Effector memory CD8-positive, alpha-beta T cell (primary cell): ENCODE results near the gene MEG3.
"Not testable (repeated sequence)": the region's sequence is repeated elsewhere in the genome, so short reads cannot be mapped to it uniquely, and the experiment has no call there.

ENCODE experiments used
- ATAC-seq: fragments of 150-1000 bp; cut with Tn5 transposase; replicated peaks from 2 replicates; pipeline ENCODE4 v1.10.0; 2021; ENCODE audit warnings: mild to moderate bottlenecking, moderate library complexity
- DNase-seq, 3 experiments: peaks; one replicate each; pipeline ENCODE4 v3.0.0; 2021
- H3K27ac Mint-ChIP-seq, 2 donors: one replicate each; pipeline ENCODE4 v1.8.0; 2022; ENCODE audit warnings: mild to moderate bottlenecking in 2 of 2, mixed read lengths in 2 of 2, moderate library complexity in 2 of 2
- H3K27me3 Mint-ChIP-seq, 2 donors: one replicate each; pipeline ENCODE4 v1.8.0; 2022; ENCODE audit warnings: mixed read lengths in 2 of 2
- H3K36me3 Mint-ChIP-seq: one replicate; pipeline ENCODE4 v1.8.0; 2022; ENCODE audit warnings: mild to moderate bottlenecking, moderate library complexity, mixed read lengths; ENCODE audit not compliant: insufficient read depth
- H3K4me1 Mint-ChIP-seq, 2 donors: one replicate each; pipeline ENCODE4 v1.8.0; 2022; ENCODE audit warnings: low read depth in 2 of 2, mixed read lengths in 2 of 2
- H3K4me3 Mint-ChIP-seq, 2 donors: one replicate each; pipeline ENCODE4 v1.8.0; 2022; ENCODE audit warnings: mild to moderate bottlenecking in 2 of 2, mixed read lengths in 2 of 2, moderate library complexity in 2 of 2
- H3K9me3 Mint-ChIP-seq, 2 donors: one replicate each; pipeline ENCODE4 v1.8.0; 2022; ENCODE audit warnings: mixed read lengths in 2 of 2

The MEG3 gene

DNA sequence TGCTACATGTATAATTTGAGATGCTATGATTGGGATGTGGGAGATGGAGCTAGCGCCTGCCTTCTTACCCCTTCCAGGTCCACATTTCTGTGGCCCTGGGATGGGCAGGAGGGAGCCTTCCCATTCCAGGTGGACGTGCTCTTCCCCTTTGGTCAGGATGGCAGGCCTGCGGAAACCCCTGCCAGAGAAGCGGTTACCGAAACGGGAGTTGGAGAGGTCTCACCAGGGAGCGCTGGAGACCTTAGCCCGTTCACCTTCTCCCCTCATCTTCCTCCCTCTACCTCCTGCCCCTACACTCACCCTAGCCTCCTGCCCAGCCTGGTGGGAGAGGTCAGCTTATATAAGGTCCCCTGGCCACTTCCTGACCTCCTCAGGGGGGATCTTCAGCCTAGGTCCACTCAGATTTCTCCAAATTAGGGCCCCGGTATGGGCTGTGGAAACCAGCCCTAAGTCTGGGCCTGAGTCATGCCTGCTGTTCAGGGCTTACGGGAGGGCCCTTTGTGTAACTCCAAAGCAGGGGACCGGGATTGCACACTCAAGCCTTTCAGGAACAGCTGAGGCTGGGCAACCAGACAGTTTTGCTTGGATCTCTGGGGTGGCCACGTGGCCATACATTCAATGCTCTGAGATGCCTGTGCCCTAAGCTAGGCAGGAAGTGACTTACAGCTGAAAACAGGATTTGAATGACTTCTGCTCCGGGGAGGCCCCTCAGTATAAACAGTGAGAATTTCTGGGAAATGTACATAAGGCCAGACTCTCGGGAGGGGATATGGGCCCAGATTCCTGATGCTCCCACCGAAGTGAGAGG, 10.2 kb upstream of the MEG3 start:
- no peak for DNase-seq
- no peaks in the 10 kb centered on the region for H3K4me1 Mint-ChIP-seq
- peaks cover 7% of the 10 kb centered on the region for H3K36me3 Mint-ChIP-seq
- H3K27ac Mint-ChIP-seq: no peak overlapping the region
- H3K27me3 Mint-ChIP-seq: peaks cover 22 to 72% of the 10 kb centered on the region in 2 donors
- H3K4me3 Mint-ChIP-seq: no peak overlapping the region
- H3K9me3 Mint-ChIP-seq: no peaks in the 10 kb centered on the region
- ATAC-seq: no peak

DNA sequence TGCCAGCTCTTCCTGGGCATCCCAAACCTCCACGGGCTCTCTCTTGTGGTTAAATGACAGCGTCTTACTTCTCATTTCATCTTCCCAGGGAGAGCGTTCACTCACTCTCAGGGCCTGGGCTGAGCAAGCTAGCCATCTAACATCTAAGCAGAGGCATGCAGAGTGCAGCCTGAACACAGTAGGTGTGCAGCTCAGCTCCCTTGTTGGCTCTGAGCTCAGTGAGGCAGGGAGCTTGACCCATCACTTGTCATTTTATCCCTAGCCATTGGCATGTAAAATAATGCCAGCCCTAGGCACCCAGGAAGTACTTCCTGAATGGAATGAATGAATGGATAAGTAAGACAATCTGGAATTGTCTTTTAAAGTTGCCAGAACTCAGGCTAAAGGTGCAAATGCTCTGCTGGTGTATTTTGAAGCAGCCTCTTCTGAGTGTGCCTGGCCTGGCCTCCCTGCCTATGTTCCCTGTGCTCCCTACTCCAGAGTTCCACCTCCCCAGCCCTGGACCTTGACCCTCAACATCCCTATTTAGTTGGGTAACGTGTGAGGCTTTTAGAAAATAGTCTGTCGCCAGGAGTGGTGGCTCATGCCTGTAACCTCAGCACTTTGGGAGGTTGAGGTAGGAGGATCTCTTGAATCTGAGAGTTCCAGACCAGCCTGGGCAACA, 9.5 kb upstream of the MEG3 start:
- ATAC-seq (no peak), DNase-seq (no peak)
- Mint-ChIP-seq H3K27ac (no peak overlapping the region), H3K27me3 (peaks cover 22 to 70% of the 10 kb centered on the region in 2 donors), H3K36me3 (peaks cover 7% of the 10 kb centered on the region), H3K9me3 (no peaks in the 10 kb centered on the region), H3K4me1 (no peaks in the 10 kb centered on the region), H3K4me3 (no peak overlapping the region)

DNA sequence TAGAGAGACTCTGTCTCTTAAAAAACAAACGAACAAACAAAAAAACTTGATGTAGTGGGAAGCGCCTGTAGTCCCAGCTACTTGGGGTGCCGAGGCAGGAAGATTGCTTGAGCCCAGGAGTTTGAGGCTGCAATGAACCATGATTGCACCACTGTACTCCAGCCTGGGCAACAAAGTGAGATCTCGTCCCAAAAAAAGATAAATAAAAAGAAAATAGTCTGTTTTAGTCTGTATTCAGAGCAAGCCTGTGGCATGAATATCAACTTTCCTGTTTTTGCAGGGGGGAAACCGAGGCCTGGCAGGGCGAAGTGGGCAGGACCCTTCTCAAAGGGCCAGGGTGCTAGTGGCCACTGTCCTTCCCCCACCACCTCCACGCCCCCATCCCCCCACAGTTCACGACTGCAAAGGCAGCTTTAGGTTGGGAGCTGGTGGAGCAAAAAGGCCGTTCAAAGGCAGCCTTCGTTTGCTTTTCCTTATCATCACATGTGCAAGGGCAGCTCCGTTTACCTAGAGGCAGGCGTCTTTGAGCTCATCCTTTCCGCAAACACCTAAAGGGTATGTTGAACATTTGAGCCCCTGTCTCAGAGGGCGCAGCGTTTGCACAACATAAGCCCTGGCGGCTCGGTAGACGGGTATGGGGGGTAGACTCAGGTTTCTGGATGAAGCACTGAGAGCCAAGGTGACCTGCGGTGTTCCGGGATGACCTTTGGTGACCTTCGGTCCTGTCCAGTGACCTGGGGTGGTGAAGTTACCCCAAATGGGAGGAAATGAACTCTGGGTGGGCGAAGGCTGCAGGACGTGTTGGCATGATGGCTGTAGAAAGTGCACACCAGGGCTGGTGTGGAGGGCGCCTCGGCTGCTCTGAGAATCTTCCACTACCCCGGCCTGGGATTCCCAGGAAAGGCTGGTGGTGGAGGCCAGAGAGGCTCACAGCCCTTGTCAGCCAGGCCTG, 8.7 kb upstream of the MEG3 start:
- peaks cover 7% of the 10 kb centered on the region for H3K36me3 Mint-ChIP-seq
- no peaks in the 10 kb centered on the region for H3K9me3 Mint-ChIP-seq
- H3K27me3 Mint-ChIP-seq: peaks cover 23 to 70% of the 10 kb centered on the region in 2 donors
- ATAC-seq: no peak
- H3K4me3 Mint-ChIP-seq: no peak overlapping the region
- H3K4me1 Mint-ChIP-seq: no peaks in the 10 kb centered on the region
- H3K27ac Mint-ChIP-seq: no peak overlapping the region
- DNase-seq: no peak

DNA sequence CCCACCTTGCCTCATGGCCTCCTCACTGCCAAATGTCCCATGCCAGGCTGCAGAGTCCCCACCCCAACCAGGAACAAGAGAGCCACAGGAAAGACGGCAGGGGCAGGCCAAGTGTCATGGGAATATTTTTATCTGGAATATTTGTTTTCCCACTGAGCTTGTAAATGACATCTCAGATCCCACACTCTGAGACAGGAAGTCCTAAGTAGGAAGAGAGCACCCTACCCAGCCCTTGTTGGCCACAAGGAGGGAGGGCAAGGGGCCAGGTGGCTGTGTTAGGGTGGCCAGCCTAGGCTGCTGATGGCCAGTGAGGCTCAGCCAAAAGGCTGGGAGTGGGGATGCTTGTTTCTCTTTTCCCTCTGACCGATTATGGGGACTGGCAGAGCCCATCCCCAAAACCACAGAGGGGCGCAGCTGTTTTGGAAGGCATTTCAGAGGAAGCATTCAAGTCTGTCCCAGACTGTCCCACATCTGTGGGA, 7.7 kb upstream of the MEG3 start:
- peaks cover 29 to 73% of the 10 kb centered on the region in 2 donors for H3K27me3 Mint-ChIP-seq

DNA sequence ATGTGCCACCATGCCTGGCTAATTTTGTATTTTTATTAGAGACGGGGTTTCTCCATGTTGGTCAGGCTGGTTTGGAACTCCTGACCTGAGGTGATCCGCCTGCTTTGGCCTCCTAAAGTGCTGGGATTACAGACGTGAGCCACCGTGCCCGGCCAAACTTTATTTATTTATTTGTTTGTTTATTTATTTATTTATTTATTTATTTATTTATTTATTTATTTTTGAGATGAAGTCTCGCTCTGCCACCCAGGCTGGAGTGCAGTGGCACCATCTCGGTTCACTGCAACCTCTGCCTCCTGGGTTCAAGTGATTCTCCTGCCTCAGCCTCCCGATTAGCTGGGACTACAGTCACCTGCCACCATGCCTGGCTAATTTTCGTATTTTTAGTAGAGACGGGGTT, 7.0 kb upstream of the MEG3 start:
- H3K9me3 Mint-ChIP-seq, DNase-seq, H3K36me3 Mint-ChIP-seq, H3K27ac Mint-ChIP-seq, H3K4me3 Mint-ChIP-seq, ATAC-seq, H3K4me1 Mint-ChIP-seq: not testable (repeated sequence)
- peaks cover 22 to 71% of the 10 kb centered on the region in 2 donors for H3K27me3 Mint-ChIP-seq

More for the DNA sequence above, 7.7 kb upstream of the MEG3 start:
- DNase-seq: no peak
- Mint-ChIP-seq H3K36me3 (peaks cover 7% of the 10 kb centered on the region), H3K4me1 (no peaks in the 10 kb centered on the region), H3K4me3 (no peak overlapping the region), H3K27ac (no peak overlapping the region), H3K9me3 (no peaks in the 10 kb centered on the region)
- no peak for ATAC-seq

DNA sequence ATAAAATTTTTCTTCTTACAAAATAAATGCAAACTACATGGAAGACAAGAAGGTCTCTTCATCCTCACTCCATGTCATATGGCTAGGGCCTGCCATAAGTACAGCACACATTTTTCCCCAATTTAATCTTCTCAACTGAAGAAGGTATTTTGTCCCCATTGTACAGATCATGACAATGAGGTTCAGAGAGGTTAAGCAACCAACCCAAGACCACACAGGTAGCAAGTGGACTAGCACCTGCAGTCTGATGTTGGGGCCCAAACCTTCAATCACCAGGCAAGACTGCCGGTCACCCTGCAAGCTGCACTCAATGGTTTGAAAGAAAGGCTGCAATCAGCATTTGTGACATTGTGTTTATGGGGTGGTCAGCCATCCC, 6.5 kb upstream of the MEG3 start:
- DNase-seq (no peak), ATAC-seq (no peak)
- H3K27ac Mint-ChIP-seq: no peak overlapping the region
- H3K9me3 Mint-ChIP-seq: no peaks in the 10 kb centered on the region
- no peak overlapping the region for H3K4me3 Mint-ChIP-seq
- H3K36me3 Mint-ChIP-seq: peaks cover 7% of the 10 kb centered on the region
- H3K27me3 Mint-ChIP-seq: peaks cover 19 to 69% of the 10 kb centered on the region in 2 donors
- H3K4me1 Mint-ChIP-seq: no peaks in the 10 kb centered on the region

DNA sequence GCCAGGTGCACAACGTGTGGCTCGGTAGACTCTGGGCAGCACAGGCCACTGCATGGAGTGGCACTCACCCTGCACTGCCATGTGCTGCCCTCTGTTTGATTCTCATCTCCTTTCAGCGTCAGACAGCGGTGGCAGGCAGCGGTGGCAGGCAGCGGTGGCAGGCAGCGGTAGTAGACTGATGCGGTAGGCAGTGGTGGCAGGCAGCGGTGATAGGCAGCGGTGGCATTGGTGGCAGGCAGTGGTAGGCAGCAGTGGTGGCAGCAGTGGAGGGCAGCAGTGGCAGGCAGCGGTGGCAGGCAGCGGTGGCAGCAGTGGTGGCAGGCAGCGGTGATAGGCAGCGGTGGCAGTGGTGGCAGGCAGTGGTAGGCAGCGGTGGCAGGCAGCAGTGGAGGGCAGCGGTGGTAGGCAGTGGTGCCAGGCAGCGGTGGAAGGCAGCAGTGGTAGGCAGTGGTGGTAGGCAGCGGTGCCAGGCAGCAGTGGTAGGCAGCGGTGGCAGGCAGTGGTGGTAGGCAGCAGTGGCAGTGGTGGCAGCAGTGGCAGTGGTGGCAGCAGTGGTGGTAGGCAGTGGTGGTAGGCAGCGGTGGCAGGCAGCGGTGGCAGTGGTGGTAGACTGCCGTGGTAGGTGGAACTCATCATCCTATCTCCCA, 6.0 kb upstream of the MEG3 start:
- DNase-seq (no peak), ATAC-seq (no peak)
- Mint-ChIP-seq H3K4me1 (peaks cover 0 to 3% of the 10 kb centered on the region in 2 donors), H3K27ac (no peak overlapping the region), H3K9me3 (no peaks in the 10 kb centered on the region), H3K4me3 (no peak overlapping the region), H3K27me3 (peaks cover 22 to 69% of the 10 kb centered on the region in 2 donors), H3K36me3 (peaks cover 7% of the 10 kb centered on the region)

DNA sequence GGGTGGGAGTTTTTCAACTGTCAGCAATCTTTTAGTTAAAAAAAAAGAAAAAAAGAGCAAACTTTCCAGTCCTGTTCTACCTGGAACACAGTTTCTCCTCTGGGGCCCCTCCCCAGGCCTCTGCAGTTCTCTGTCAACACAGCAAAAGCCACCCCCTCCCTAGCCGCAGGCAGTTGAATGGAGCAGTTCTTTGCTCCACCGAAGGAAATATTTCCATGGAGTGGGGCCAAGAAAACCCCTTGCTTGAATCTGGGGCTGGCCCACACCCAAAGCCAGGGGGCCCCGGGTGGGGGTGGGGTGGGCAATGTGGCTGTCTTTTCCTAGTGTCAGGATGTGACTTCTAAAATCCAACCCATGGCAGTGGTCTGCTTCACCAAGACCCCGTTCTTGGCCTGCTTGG, 5.0 kb upstream of the MEG3 start:
- Mint-ChIP-seq H3K4me3 (no peak overlapping the region), H3K27me3 (peaks cover 28 to 69% of the 10 kb centered on the region in 2 donors), H3K9me3 (no peaks in the 10 kb centered on the region), H3K27ac (no peak overlapping the region), H3K36me3 (peaks cover 5% of the 10 kb centered on the region), H3K4me1 (peaks cover 2 to 6% of the 10 kb centered on the region in 2 donors)
- ATAC-seq (no peak), DNase-seq (no peak)

DNA sequence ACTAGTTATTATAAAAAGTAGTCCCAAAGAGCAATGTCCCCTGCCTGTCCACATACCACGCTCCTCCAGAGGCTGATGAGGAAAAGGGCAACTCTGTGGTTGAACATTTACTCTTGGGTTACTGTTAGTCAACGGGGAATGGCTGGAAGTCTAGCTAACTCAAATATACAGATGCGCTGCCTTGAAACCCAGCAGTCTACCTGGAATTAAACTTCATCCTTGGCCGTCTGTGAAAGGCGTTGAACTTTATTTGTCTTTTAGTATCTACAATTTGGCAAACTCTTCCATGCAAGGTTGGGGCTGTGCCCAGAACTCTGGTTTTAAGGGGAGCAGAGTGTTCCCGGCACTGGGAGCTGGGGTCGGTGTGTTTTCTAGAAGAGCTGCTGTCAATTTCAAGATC, 3.9 kb upstream of the MEG3 start:
- no peaks in the 10 kb centered on the region for H3K9me3 Mint-ChIP-seq
- peaks cover 30 to 69% of the 10 kb centered on the region in 2 donors for H3K27me3 Mint-ChIP-seq
- H3K4me3 Mint-ChIP-seq: no peak overlapping the region
- ATAC-seq (no peak), DNase-seq (no peak)
- no peak overlapping the region for H3K27ac Mint-ChIP-seq
- H3K4me1 Mint-ChIP-seq: peaks cover 2 to 9% of the 10 kb centered on the region in 2 donors
- H3K36me3 Mint-ChIP-seq: peaks cover 3% of the 10 kb centered on the region

DNA sequence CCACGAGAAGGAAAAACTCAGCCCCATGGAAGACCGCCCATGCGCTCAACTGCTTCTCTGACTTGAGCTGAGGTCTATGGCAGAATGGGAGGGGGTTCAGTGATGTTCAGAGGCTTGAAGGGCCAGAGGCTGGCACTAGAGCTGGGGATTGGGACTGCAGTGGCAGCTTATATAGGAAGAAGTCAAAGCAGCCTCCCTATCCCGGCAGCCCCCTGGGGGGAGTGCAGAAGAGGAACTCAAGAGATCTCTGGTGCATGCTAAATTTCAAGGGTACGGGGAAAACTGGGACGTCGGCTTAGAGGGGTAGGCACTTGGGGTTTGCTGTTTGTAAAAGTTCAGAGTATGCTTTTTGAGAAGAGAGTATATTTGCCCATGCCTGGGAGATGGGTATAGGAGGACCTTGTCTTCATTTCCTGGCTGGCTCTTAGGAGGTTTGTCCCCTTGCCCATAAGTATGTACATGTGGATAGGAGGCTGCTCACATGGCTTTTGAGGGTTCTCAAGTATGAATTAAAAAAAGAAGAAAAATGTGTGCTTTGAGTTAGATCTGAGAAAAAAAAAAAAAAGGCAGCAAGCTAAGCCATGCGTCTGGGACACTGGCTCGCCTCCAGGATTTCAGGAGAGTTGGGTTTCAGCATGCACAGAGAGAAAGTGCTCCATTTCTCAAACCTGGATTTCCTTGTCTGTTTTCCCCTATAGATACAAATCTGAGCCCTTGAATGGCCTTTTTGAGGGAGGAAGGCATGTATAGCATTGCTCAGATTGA, 3.2 kb upstream of the MEG3 start:
- peaks cover 2 to 9% of the 10 kb centered on the region in 2 donors for H3K4me1 Mint-ChIP-seq
- peaks cover 0 to 1% of the 10 kb centered on the region in 2 donors for H3K9me3 Mint-ChIP-seq
- no peak overlapping the region for H3K27ac Mint-ChIP-seq
- H3K36me3 Mint-ChIP-seq: peaks cover 3% of the 10 kb centered on the region
- H3K27me3 Mint-ChIP-seq: peaks cover 35 to 69% of the 10 kb centered on the region in 2 donors
- ATAC-seq (no peak), DNase-seq (no peak)
- no peak overlapping the region for H3K4me3 Mint-ChIP-seq

DNA sequence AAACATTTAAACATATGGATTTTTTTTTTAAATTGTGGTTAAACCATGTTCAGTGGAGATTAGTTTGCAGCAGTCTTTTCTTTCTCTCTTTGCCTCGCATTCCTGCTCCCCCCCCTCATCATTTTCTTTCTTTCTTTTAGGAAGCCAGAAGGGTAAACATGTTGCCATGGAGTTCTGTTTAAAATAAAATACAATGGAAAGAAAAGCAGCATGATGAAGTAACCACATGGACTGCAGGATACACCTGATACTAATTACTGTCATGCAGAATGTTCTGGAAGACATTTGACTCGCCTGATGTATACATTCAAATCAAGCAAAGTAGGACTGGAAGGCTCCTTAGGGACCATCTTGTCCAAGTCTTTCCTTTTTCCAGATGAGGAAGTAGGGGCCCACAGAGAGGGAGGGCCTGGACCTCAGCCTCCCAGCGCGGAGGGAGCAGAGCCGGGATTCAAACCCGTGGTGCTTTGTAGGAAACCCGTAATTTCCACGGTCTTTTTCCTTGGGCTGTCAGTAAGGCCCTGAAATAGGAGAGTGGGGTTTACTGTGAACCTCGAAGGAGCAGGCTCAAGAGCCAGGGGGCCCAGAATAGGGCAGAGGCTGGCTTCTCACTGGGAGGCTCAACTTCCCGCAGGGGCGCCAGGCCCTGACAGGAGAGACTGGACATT, 2.4 kb upstream of the MEG3 start:
- H3K4me1 Mint-ChIP-seq: peaks cover 2 to 9% of the 10 kb centered on the region in 2 donors
- no peak overlapping the region for H3K27ac Mint-ChIP-seq

DNA sequence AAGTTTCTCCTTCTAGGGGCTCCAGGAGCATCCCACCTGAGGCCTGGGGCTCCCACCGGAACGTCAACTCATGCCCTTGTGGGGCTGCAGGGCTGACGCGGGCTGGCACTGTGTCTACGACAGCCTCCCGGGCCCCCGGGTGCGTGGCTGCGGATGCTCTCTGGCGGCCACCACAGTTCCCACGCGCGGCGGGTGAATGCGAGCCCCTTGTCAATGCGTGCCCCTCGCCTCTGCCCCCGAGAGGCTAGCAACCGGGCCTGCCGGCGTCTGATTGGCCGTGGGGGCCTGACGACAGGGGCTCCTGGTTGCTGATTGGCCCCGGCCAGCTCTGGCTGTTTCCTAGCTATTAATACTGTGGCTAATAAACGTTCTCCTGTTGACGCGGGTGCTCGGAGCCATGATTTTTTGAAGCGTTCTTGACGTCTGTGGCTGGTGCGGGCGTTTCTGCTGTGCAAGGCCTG, 1.8 kb upstream of the MEG3 start:
- peaks cover 43 to 74% of the 10 kb centered on the region in 2 donors for H3K27me3 Mint-ChIP-seq
- DNase-seq (no peak), ATAC-seq (no peak)
- no peak overlapping the region for H3K27ac Mint-ChIP-seq
- no peak overlapping the region for H3K4me3 Mint-ChIP-seq
- peaks cover 3% of the 10 kb centered on the region for H3K36me3 Mint-ChIP-seq
- H3K4me1 Mint-ChIP-seq: peaks cover 2 to 9% of the 10 kb centered on the region in 2 donors
- H3K9me3 Mint-ChIP-seq: peaks cover 0 to 4% of the 10 kb centered on the region in 2 donors

More for the DNA sequence above, 2.4 kb upstream of the MEG3 start:
- no peak for DNase-seq
- Mint-ChIP-seq H3K4me3 (no peak overlapping the region), H3K9me3 (peaks cover 0 to 3% of the 10 kb centered on the region in 2 donors), H3K36me3 (peaks cover 3% of the 10 kb centered on the region), H3K27me3 (peaks cover 37 to 68% of the 10 kb centered on the region in 2 donors)
- ATAC-seq: no peak
